Stimulated activated CD8-positive, alpha-beta memory T cell treated with anti-CD3 and anti-CD28 coated beads, Interleukin-12 subunit alpha, Interleukin-12 subunit beta, amount 100 ng/mL, for 1 hour (primary cell): ENCODE results near the gene PHACTR3.

ENCODE experiments used
- DNase-seq: peaks from one replicate; pipeline ENCODE4 v3.0.0-alpha.2; 2020; ENCODE audit warnings: low read depth

The PHACTR3 gene

GRCh38 chr20:59672576-59672975 lies 68.2 kb downstream of the PHACTR3 start:
- DNase-seq = no peak

GRCh38 chr20:59673288-59673997 lies 69.1 kb downstream of the PHACTR3 start:
- DNase-seq = no peak

- DNase-seq = no peak
These were observed 69.7 kb downstream of the PHACTR3 start for GRCh38 chr20:59673998-59674445.

GRCh38 chr20:59676126-59676850 lies 71.9 kb downstream of the PHACTR3 start:
- DNase-seq = no peak

- DNase-seq = no peak
These were observed 72.5 kb downstream of the PHACTR3 start for GRCh38 chr20:59676851-59677182.

GRCh38 chr20:59677586-59677985 lies 73.2 kb downstream of the PHACTR3 start:
- DNase-seq = no peak

GRCh38 chr20:59678288-59678687 lies 73.9 kb downstream of the PHACTR3 start:
- no peak for DNase-seq

GRCh38 chr20:59678951-59679350 lies 74.6 kb downstream of the PHACTR3 start:
- DNase-seq = no peak

- no peak for DNase-seq
These were observed 75.9 kb downstream of the PHACTR3 start for GRCh38 chr20:59680148-59680650.

- no peak for DNase-seq
These were observed 76.5 kb downstream of the PHACTR3 start for GRCh38 chr20:59680852-59681251.

GRCh38 chr20:59682603-59683002 lies 78.3 kb downstream of the PHACTR3 start:
- DNase-seq = no peak

- DNase-seq = no peak
These were observed 78.8 kb downstream of the PHACTR3 start for GRCh38 chr20:59683181-59683580.

- no peak for DNase-seq
These were observed 80.4 kb downstream of the PHACTR3 start for GRCh38 chr20:59684685-59685242.

GRCh38 chr20:59686404-59687346 lies 82.3 kb downstream of the PHACTR3 start:
- DNase-seq = no peak

GRCh38 chr20:59688356-59688755 lies 84.0 kb downstream of the PHACTR3 start:
- DNase-seq = no peak

GRCh38 chr20:59688999-59689398 lies 84.7 kb downstream of the PHACTR3 start:
- no peak for DNase-seq

- no peak for DNase-seq
These were observed 85.8 kb downstream of the PHACTR3 start for GRCh38 chr20:59690101-59690500.

GRCh38 chr20:59690976-59691375 lies 86.6 kb downstream of the PHACTR3 start:
- no peak for DNase-seq

- no peak for DNase-seq
These were observed 87.8 kb downstream of the PHACTR3 start for GRCh38 chr20:59692139-59692538.

- DNase-seq = no peak
These were observed 89.2 kb downstream of the PHACTR3 start for GRCh38 chr20:59693587-59693986.

- DNase-seq = no peak
These were observed 92.1 kb downstream of the PHACTR3 start for GRCh38 chr20:59696476-59696875.

GRCh38 chr20:59697068-59697467 lies 92.7 kb downstream of the PHACTR3 start:
- DNase-seq = no peak
